Neuron (in vitro differentiated cells): ENCODE data around the gene NOS3.

Source experiments
- H2AFZ ChIP-seq: one replicate; pipeline ENCODE4 v1.6.1; 2013; ENCODE audit warnings: low read depth, mild to moderate bottlenecking, inconsistent platforms, low read length, moderate library complexity
- H3K27me3 ChIP-seq: one replicate; pipeline ENCODE4 v1.6.1; 2013; ENCODE audit warnings: low read length; ENCODE audit not compliant: insufficient read depth
- H3K36me3 ChIP-seq: one replicate; pipeline ENCODE4 v1.6.1; 2013; ENCODE audit warnings: low read length; ENCODE audit not compliant: insufficient read depth
- H3K4me1 ChIP-seq: one replicate; pipeline ENCODE4 v1.6.1; 2013; ENCODE audit warnings: low read length; ENCODE audit not compliant: insufficient read depth
- H3K4me3 ChIP-seq: 2 replicates; pipeline ENCODE4 v1.5.1; 2013; ENCODE audit warnings: mild to moderate bottlenecking, low read length, moderate library complexity
- H3K9me3 ChIP-seq: one replicate; pipeline ENCODE4 v1.6.1; 2013; ENCODE audit warnings: low read length

The NOS3 gene

DNA sequence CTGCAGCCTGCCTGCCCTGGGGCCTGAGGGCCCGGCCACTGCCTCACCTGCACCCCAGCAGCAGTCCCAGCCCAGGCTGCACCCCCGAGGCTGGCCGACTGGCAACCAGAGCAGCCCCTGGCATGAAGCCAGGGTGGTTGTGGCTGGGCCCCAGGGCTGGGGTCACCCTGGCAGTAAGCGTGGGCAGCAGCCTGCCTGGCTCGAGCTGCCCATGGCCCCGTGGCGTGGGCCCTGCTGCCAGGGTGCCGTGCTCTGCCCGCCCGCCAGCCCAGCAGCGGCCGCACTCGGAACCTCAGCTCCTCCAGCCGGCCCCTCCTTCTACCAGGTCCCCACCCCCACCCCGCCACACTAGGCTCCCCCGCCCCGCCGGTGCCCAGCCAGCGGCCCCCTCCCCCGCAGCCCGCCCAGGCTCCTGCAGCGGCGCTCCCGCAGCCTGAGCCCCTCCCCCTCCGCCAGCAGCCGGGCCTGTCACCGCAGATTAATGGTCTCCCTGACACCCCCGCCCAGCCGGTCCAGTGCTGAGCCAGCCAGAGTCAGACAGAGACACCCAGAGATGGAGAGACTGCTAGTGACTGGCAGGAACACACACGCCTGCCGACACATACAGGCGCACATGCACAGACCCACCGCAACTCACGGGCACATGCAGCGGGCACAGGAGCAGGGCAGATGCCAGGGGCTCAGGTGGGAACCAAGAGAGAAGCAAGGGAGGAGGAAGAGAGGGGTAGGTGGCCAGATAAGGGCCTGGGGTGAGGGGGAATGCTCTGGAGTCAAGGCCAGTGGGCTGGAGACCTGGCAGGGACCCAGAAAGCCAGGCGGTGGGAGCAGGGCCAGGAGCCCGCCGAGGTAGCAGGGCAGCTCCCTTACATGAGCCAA is 35.1 kb upstream of the NOS3 start:
- H3K36me3 ChIP-seq = no peaks in the 10 kb centered on the region
- no peaks in the 10 kb centered on the region for H3K9me3 ChIP-seq
- H2AFZ ChIP-seq = no peak overlapping the region
- H3K4me3 ChIP-seq = no peak overlapping the region
- H3K4me1 ChIP-seq = peaks cover 5% of the 10 kb centered on the region
- no peaks in the 10 kb centered on the region for H3K27me3 ChIP-seq

DNA sequence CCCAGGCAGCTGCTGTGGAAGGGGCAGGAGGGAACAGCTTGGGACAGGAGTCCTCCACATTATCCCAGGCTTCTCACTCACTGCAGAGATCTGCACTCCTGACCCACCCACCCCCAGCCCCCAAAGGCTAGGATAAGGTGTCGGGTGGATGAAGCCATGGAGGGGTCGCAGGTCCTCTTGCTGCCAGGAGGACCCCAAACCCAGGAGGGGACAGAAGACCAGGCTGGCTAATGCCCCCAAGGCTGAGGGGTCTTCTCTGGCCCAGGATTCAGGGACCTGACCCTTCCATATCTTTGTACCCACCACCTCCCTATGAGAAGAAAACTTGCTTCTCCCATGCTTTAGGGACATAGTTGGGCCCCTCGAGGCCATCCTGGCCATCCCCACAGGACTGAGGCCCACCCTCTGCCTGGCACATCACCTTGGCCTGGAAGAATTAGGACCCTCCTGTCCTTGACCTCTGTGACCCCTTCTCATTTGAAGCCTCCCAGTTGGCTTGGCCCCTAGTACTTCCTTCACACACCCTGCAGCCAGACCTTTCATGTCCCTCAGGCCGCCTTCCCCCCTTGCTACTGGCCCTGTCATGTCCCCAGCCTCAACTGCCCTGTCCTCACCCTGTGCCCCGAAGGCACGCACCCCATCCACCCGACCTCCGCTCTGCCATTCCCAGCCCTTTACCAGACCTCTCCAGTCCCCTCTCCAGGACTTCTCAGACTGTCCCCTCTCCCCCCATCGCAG is 34.3 kb upstream of the NOS3 start:
- Histone ChIP-seq H3K4me1 (peaks cover 5% of the 10 kb centered on the region), H3K27me3 (no peaks in the 10 kb centered on the region), H3K4me3 (no peak overlapping the region), H3K36me3 (no peaks in the 10 kb centered on the region), H3K9me3 (no peaks in the 10 kb centered on the region), H2AFZ (no peak overlapping the region)

DNA sequence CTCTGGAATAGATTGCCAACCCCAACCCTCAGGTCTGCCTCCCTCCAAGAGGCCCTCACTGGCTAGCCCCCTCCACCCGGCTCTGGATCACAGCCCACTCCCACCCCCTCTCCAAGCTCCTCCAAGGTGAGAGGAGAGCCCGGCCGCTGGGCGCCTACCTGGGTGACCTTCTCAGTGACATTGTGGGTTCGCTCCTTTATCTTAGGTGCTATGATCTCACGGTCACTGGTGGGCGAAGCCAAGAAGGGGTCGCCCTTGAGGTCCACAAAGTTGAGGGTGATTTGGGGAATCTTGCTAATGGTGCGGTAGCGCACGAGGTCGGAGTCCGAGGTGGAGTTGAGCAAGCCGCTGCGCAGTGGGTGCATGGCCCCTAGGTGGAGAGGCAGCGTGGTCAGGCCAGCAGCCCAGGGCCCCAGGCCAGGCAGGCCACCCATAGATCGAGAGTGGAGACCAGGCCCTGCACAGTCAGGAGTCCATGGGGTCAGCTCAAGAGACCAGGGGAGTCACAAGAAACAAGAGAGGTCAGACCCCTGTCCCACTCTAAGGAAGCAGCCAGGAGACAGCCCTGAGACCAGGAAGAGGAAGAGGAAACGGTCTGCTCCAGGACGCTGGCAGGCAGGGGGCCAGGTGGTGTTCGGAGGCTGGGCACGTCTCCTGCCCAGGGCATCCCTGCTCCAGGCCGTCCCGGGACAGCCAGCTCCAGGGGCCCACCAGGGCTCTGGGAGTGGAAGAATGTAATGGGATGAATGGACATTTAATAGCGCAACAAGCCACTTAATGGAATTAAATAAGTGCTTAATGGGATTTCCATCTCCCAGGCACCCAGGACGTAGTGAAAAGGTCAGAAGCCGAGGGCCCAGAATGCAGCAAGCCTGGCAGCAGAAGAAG is 33.4 kb upstream of the NOS3 start:
- H3K27me3 ChIP-seq = no peaks in the 10 kb centered on the region
- H3K36me3 ChIP-seq = no peaks in the 10 kb centered on the region
- H3K9me3 ChIP-seq = no peaks in the 10 kb centered on the region
- peaks cover 12% of the 10 kb centered on the region for H3K4me1 ChIP-seq
- no peak overlapping the region for H2AFZ ChIP-seq
- no peak overlapping the region for H3K4me3 ChIP-seq

GRCh38 chr7:150958062-150958552 is 32.7 kb upstream of the NOS3 start:
- no peak overlapping the region for H3K4me3 ChIP-seq
- H3K4me1 ChIP-seq = peaks cover 19% of the 10 kb centered on the region
- no peaks in the 10 kb centered on the region for H3K9me3 ChIP-seq
- H3K36me3 ChIP-seq = no peaks in the 10 kb centered on the region
- H2AFZ ChIP-seq = no peak overlapping the region
- H3K27me3 ChIP-seq = no peaks in the 10 kb centered on the region

- Histone ChIP-seq H3K9me3 (no peaks in the 10 kb centered on the region), H2AFZ (no peak overlapping the region), H3K36me3 (no peaks in the 10 kb centered on the region), H3K4me1 (peaks cover 21% of the 10 kb centered on the region), H3K27me3 (no peaks in the 10 kb centered on the region), H3K4me3 (no peak overlapping the region)
These were observed 32.2 kb upstream of the NOS3 start for GRCh38 chr7:150958597-150958996.

- Histone ChIP-seq H2AFZ (no peak overlapping the region), H3K27me3 (no peaks in the 10 kb centered on the region), H3K9me3 (no peaks in the 10 kb centered on the region), H3K4me1 (peaks cover 21% of the 10 kb centered on the region), H3K4me3 (no peak overlapping the region), H3K36me3 (no peaks in the 10 kb centered on the region)
These were observed 31.7 kb upstream of the NOS3 start for GRCh38 chr7:150959081-150959480.

DNA sequence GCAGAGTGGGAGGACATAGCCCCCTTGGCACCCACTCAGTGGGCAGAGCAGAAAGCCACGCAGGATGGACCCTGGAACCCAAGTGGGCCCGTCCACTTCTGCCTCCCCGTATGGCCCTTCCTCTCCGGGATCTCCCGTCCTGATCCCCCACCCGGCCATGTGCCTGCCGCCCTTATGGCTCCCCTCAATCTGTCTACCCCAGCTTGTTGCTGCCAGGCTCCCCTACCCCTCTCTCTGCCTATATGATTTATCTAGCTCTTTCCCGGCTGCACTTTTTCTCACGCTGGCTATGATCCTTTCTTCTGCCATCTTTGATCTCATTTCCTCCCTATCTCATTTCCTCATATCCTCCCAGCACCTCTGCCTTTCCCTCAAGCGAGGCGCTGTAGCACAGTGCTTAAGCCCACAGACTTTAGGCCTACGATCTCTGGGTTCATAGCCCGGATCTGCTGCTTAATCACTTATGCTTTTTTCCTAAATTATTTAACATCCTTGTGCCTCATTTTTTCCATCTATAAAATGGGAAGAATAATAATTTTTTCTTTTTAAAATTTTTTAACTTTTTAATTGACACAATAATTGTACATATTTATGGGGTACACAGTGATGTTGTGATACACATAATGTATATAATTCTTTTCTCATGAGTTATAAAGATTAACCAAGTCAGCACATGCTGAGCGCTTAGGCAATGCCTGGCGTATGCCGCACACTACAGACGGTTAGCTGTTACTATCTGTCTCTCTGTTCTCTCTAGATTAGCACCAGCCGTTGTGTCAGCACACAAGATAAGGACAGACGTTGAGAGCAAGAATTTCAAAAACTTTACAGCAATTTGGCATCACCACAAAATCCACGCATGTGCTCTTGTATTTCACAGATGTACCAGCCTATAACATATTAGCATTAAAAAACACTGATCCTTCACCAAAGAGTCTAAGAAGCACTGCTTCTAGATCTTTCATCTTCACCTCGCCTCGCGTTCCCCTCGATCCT is 30.8 kb upstream of the NOS3 start:
- no peak overlapping the region for H3K4me3 ChIP-seq
- H3K27me3 ChIP-seq = no peaks in the 10 kb centered on the region
- peaks cover 30% of the 10 kb centered on the region for H3K4me1 ChIP-seq
- H2AFZ ChIP-seq = no peak overlapping the region
- no peaks in the 10 kb centered on the region for H3K36me3 ChIP-seq
- no peaks in the 10 kb centered on the region for H3K9me3 ChIP-seq

DNA sequence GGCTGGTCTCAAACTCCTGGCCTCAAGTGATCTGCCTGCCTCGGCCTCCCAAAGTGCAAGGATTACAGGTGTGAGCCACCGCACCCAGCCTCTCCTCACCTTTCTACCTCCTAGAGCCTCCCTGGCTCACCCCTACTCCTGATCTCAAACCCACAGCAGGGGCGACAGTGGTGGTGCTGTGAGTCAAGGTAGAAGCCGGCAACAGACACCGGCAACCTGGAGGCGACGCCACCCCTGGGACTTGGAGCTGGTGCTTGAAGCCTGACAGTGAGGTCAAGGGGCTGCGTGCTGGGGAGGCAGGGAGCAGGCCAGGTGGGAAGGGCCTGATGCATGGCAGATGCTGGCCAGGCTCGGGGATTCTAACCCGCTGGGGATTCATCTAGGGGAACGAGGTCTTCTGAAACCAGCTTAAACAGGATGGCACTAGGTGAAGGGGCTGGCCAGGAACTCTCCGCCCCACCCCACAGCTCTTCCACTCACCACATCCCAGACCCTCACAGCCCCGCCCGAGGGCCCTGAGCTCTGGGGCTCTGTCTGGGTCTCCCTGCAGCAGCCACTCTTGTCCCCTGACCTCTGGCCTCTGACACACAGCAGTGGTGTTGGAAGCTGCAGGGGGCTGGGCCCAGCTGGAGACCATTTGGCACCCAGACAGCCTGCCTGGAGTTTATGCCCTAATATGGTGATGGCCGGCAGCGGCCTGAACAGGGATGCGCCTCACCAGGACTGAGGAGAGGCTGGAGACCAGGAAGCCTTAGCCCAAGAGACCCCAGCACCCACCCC is 29.1 kb upstream of the NOS3 start:
- Histone ChIP-seq H3K4me3 (no peak overlapping the region), H3K9me3 (no peaks in the 10 kb centered on the region), H2AFZ (no peak overlapping the region), H3K4me1 (peaks cover 28% of the 10 kb centered on the region), H3K36me3 (no peaks in the 10 kb centered on the region), H3K27me3 (no peaks in the 10 kb centered on the region)

- no peaks in the 10 kb centered on the region for H3K9me3 ChIP-seq
- H3K27me3 ChIP-seq = no peaks in the 10 kb centered on the region
- H3K4me3 ChIP-seq = no peak overlapping the region
- peaks cover 28% of the 10 kb centered on the region for H3K4me1 ChIP-seq
- H2AFZ ChIP-seq = no peak overlapping the region
- no peaks in the 10 kb centered on the region for H3K36me3 ChIP-seq
These were observed 28.6 kb upstream of the NOS3 start for GRCh38 chr7:150962290-150962552.

GRCh38 chr7:150962553-150963399 is 28.0 kb upstream of the NOS3 start:
- Histone ChIP-seq H3K27me3 (no peaks in the 10 kb centered on the region), H3K4me3 (peak overlapping the region; percentile 15), H3K36me3 (no peaks in the 10 kb centered on the region), H3K9me3 (no peaks in the 10 kb centered on the region), H2AFZ (no peak overlapping the region), H3K4me1 (peaks cover 28% of the 10 kb centered on the region)
